GM10266 (cell line): ENCODE results near the gene TNN.

Experiments
- DNase-seq: peaks from one replicate; pipeline ENCODE4 v3.0.0; 2012; ENCODE audit errors: extremely low spot score
- TF ChIP-seq, protein P1 (sequence below): IDR thresholded peaks from 2 replicates; pipeline ENCODE4 v1.5.1; 2012; ENCODE audit warnings: mild to moderate bottlenecking, low read depth; ENCODE audit not compliant: control insufficient read depth, insufficient read depth; ENCODE audit errors: missing control alignments

TNN gene

GRCh38 chr1:175136246-175136645 lies 68.6 kb downstream of the TNN start:
- TF ChIP-seq, protein P1, sequence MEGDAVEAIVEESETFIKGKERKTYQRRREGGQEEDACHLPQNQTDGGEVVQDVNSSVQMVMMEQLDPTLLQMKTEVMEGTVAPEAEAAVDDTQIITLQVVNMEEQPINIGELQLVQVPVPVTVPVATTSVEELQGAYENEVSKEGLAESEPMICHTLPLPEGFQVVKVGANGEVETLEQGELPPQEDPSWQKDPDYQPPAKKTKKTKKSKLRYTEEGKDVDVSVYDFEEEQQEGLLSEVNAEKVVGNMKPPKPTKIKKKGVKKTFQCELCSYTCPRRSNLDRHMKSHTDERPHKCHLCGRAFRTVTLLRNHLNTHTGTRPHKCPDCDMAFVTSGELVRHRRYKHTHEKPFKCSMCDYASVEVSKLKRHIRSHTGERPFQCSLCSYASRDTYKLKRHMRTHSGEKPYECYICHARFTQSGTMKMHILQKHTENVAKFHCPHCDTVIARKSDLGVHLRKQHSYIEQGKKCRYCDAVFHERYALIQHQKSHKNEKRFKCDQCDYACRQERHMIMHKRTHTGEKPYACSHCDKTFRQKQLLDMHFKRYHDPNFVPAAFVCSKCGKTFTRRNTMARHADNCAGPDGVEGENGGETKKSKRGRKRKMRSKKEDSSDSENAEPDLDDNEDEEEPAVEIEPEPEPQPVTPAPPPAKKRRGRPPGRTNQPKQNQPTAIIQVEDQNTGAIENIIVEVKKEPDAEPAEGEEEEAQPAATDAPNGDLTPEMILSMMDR = no peak
- no peak for DNase-seq

- TF ChIP-seq, protein P1 = no peak
- no peak for DNase-seq
Observed at GRCh38 chr1:175137369-175137768, 69.7 kb downstream of the TNN start.

GRCh38 chr1:175138579-175138978 lies 70.9 kb downstream of the TNN start:
- TF ChIP-seq, protein P1 = no peak
- no peak for DNase-seq

DNA sequence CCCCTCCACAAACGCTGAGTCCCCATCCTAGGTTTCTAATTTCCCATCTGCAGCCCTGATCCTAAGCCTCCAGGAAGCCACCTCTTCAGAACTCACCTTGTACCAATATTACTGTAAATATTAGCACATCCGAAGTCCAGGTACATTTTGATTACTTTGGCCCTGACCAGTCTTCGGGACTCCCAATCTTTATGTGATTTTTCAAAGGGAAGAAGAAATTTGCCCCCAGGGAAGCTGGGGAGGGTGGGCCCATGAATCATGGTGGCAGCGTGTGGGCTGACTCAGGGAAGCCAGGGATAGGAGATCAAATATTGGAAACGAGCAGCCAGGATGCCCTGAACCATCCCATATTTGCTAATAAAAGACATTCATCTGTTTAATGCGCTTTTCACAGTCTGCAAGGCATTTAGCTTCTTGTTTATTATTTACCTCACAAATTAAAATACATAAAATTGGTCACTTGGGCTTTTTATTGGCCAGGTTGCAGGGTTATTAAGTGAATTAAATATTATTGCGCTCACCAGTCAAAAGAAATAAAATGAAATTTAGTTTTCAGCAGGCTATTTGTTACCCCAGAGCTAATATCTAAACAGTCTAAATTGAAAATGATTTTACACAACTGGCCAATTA lies 78.4 kb downstream of the TNN start:
- TF ChIP-seq, protein P1 = no peak
- DNase-seq = no peak

- DNase-seq = peak; percentile 74
- TF ChIP-seq, protein P1 = peak; percentile 95
Observed at GRCh38 chr1:175146529-175147213, 79.0 kb downstream of the TNN start.

- TF ChIP-seq, protein P1 = no peak
- DNase-seq = no peak
Observed at GRCh38 chr1:175147569-175147968, 79.9 kb downstream of the TNN start.

DNA sequence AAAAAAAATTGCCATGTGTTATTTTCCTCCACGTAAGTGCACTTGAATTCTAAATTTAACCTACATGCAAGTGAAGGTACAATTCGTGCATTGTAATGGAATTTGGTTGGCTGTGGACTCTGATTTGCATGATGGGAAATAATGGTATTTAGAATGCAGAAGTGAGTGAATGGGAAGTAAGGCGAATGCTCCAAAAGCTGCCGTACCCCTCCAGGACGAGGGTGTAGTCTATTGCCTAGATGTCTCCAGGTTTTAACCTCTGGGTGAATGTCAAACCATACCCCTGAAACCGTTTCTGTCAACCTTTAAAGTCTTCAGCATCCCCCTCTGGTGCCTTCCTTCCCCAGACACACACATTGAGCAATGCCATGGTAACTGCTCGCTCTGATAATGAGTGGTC lies 80.4 kb downstream of the TNN start:
- DNase-seq = no peak
- TF ChIP-seq, protein P1 = no peak
